Caco-2 (cell line): ENCODE data around the gene APOL4. TPM values are rescaled to one million over a fixed set of nuclear protein-coding genes. Genes with fewer than 3 reads are reported as not detected.

Experiments
- BruUV-seq: library from RNA; stranded (reverse); fragments of 400-500 nt; replicated peaks from 2 replicates; lab custom pipeline; 2021; lab: Mats Ljungman, UMichigan
- CTCF ChIA-PET: fragments of 300-600 bp; sonication (Branson Sonifier 250); formaldehyde crosslinking; loops from one replicate; lab custom pipeline; 2022; ENCODE audit warnings: antibody characterized with exemption; lab: Charles Lee
- POLR2A ChIA-PET: fragments of 300-600 bp; sonication (Branson Sonifier 250); formaldehyde crosslinking; loops from one replicate; lab custom pipeline; 2022; ENCODE audit warnings: antibody characterized with exemption; lab: Charles Lee
- DNase-seq, 2 experiments: peaks; one replicate each; pipeline versions ENCODE4 v3.0.0 to v3.0.0-alpha.2; 2020 to 2022
- H3K27me3 ChIP-seq: replicated peaks from 2 replicates; pipeline ENCODE4 v1.6.0; 2011; ENCODE audit warnings: low read length; ENCODE audit not compliant: control insufficient read depth, insufficient read depth
- H3K36me3 ChIP-seq: 2 replicates; pipeline ENCODE4 v1.5.1; 2011; ENCODE audit warnings: low read length; ENCODE audit not compliant: control insufficient read depth, insufficient read depth
- H3K4me1 ChIP-seq: fragments of 250-450 bp; sonication (Bioruptor Pico); 2 replicates; pipeline ENCODE4 v1.5.1; 2020; ENCODE audit warnings: mild to moderate bottlenecking
- H3K4me3 ChIP-seq: 2 replicates; pipeline ENCODE4 v1.5.1; 2011; ENCODE audit warnings: low read depth, mild to moderate bottlenecking, control low read depth, low read length
- H3K9me3 ChIP-seq: fragments of 250-450 bp; sonication (Bioruptor Pico); 2 replicates; pipeline ENCODE4 v1.5.1; 2020; ENCODE audit warnings: mild to moderate bottlenecking, moderate library complexity
- H3K27ac Mint-ChIP-seq: one replicate; pipeline ENCODE4 v1.8.0; 2022; ENCODE audit warnings: mixed read lengths; ENCODE audit not compliant: unreplicated experiment
- H3K27me3 Mint-ChIP-seq: one replicate; pipeline ENCODE4 v1.8.0; 2022; ENCODE audit warnings: mixed read lengths; ENCODE audit not compliant: insufficient read depth, unreplicated experiment
- H3K36me3 Mint-ChIP-seq: one replicate; pipeline ENCODE4 v1.8.0; 2022; ENCODE audit warnings: mild to moderate bottlenecking, mixed read lengths; ENCODE audit not compliant: insufficient read depth, unreplicated experiment
- H3K4me1 Mint-ChIP-seq: one replicate; pipeline ENCODE4 v1.8.0; 2022; ENCODE audit warnings: low read depth, mixed read lengths; ENCODE audit not compliant: unreplicated experiment
- H3K4me3 Mint-ChIP-seq: one replicate; pipeline ENCODE4 v1.8.0; 2022; ENCODE audit warnings: mild to moderate bottlenecking, moderate library complexity, mixed read lengths; ENCODE audit not compliant: unreplicated experiment
- H3K9me3 Mint-ChIP-seq: one replicate; pipeline ENCODE4 v1.8.0; 2022; ENCODE audit warnings: mixed read lengths; ENCODE audit not compliant: unreplicated experiment
- intact Hi-C: fragments of 100-400 bp; cut with micrococcal nuclease; formaldehyde crosslinking; loops from one replicate; pipeline ENCODE4 v1.10.0; 2022; ENCODE audit not compliant: unreplicated experiment
- total RNA-seq: library from RNA; stranded (reverse); gene quantifications from 2 replicates; pipeline ENCODE4 v1.2.3, GENCODE V29; 2022
- TF ChIP-seq, protein P1 (sequence below), 2 experiments: fragments of 200-600 bp in 1 of 2; IDR thresholded peaks; 1 replicate in 1 of 2; 2 replicates in 1 of 2; pipeline versions ENCODE4 v1.5.1 to v1.8.0; 2011 to 2022; ENCODE audit warnings: antibody characterized with exemption in 1 of 2, control low read depth in 1 of 2, inconsistent platforms in 1 of 2, low read depth in 1 of 2, low read length in 1 of 2, mild to moderate bottlenecking in 1 of 2, moderate library complexity in 1 of 2; ENCODE audit not compliant: insufficient read depth in 1 of 2, severe bottlenecking in 1 of 2, unreplicated experiment in 1 of 2

The APOL4 gene
- total RNA-seq, 1 experiment from 2014 or later: not detected

DNA sequence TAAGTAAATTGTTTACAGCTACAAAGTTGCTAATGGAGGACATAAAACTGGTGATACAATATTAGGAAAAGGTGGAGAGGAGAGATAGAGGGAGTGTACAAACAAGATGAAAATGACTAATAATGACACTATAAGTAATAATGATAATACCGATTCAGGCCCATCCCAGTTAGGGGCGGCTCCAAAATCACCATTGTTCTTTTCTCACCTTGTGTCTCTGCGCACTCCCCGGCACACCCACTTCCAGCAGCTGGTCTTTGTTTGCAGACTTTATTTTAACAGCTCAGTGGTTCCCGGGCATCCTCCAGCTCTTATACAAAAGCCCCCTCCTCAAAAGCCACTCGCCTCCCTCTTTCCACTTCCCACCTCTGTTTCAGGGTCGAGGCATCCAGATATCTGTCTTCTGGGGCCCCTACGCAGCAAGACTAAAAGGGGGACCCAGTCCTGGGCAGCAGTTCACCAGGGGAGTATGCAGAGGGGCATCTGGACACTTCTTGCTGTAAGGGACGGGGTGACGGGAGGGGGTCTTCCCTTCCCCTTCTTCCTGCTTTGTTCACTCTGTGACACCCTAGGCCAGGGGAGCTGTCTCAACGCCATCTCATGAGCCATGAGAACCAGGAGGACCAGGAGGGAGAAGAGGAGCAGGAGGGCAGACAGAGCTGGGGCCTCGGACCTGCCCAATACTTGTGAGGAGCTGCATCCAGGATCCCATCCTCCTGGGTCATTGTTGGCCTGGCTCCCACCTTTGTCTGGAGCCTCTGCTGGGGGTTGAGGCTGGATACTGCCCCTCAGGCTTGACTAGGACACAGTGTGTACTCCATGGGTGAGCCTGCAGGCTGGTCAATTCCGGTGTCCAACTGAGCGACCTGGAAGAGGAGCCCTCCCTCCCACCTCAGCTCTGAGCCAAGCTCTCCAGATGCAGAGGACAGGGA lies 35.0 kb upstream of the APOL4 start:
- Histone ChIP-seq H3K27me3 (no peaks in the 10 kb centered on the region), H3K36me3 (no peaks in the 10 kb centered on the region), H3K4me1 (no peaks in the 10 kb centered on the region), H3K4me3 (no peak overlapping the region), H3K9me3 (no peaks in the 10 kb centered on the region)
- CTCF ChIA-PET: interaction anchor here (0.9 kb wide), 1 partner anchor 234 kb away, joined by 3 read pairs; no protein-coding TSS in a partner anchor
- no peaks in the 10 kb centered on the region for H3K27me3 Mint-ChIP-seq
- no peaks in the 10 kb centered on the region for H3K9me3 Mint-ChIP-seq
- POLR2A ChIA-PET: no interaction called here
- TF ChIP-seq, protein P1, sequence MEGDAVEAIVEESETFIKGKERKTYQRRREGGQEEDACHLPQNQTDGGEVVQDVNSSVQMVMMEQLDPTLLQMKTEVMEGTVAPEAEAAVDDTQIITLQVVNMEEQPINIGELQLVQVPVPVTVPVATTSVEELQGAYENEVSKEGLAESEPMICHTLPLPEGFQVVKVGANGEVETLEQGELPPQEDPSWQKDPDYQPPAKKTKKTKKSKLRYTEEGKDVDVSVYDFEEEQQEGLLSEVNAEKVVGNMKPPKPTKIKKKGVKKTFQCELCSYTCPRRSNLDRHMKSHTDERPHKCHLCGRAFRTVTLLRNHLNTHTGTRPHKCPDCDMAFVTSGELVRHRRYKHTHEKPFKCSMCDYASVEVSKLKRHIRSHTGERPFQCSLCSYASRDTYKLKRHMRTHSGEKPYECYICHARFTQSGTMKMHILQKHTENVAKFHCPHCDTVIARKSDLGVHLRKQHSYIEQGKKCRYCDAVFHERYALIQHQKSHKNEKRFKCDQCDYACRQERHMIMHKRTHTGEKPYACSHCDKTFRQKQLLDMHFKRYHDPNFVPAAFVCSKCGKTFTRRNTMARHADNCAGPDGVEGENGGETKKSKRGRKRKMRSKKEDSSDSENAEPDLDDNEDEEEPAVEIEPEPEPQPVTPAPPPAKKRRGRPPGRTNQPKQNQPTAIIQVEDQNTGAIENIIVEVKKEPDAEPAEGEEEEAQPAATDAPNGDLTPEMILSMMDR (IDR thresholded peaks at IDR 0.05; ENCODE audit: insufficient read depth in 1 of 2, low read depth in 1 of 2, low read length in 1 of 2, severe bottlenecking in 1 of 2, unreplicated experiment in 1 of 2): no peak
- H3K36me3 Mint-ChIP-seq: no peaks in the 10 kb centered on the region
- H3K4me3 Mint-ChIP-seq: no peak overlapping the region
- BruUV-seq: no TSS peak
- H3K27ac Mint-ChIP-seq: no peak overlapping the region
- DNase-seq: no peak
- peaks cover 14% of the 10 kb centered on the region for H3K4me1 Mint-ChIP-seq
- intact Hi-C loops: no loop called here

DNA sequence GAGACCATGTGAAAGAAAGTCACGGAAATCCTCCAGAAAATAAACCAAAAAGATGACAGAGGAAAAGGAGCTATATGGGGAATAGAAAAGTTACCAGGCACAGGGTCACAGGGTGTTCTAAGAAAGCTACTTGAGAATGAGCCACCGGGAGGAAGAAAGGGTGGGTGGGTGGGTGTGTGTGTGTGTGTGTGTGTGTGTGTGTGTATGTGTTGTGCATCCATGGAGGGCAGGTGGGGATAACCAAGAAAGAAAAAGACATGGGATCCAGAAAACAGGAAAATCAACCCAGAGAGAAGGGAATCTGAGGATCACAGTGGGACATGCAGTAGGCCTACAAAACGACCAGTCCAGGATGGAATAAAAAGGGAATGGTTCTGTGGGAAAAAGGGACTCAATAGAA lies 34.0 kb upstream of the APOL4 start:
- no peaks in the 10 kb centered on the region for H3K9me3 ChIP-seq
- no peaks in the 10 kb centered on the region for H3K36me3 ChIP-seq
- TF ChIP-seq, protein P1 (IDR thresholded peaks at IDR 0.05; ENCODE audit: insufficient read depth in 1 of 2, low read depth in 1 of 2, low read length in 1 of 2, severe bottlenecking in 1 of 2, unreplicated experiment in 1 of 2): no peak
- Mint-ChIP-seq H3K9me3 (no peaks in the 10 kb centered on the region), H3K27me3 (no peaks in the 10 kb centered on the region), H3K36me3 (no peaks in the 10 kb centered on the region), H3K4me1 (peaks cover 14% of the 10 kb centered on the region), H3K4me3 (no peak overlapping the region), H3K27ac (no peak overlapping the region)
- no peaks in the 10 kb centered on the region for H3K27me3 ChIP-seq
- ChIA-PET POLR2A (no interaction called here), CTCF (no interaction called here)
- intact Hi-C loops: no loop called here
- no peak overlapping the region for H3K4me3 ChIP-seq
- no peak for DNase-seq
- H3K4me1 ChIP-seq: no peaks in the 10 kb centered on the region
- BruUV-seq: no TSS peak

DNA sequence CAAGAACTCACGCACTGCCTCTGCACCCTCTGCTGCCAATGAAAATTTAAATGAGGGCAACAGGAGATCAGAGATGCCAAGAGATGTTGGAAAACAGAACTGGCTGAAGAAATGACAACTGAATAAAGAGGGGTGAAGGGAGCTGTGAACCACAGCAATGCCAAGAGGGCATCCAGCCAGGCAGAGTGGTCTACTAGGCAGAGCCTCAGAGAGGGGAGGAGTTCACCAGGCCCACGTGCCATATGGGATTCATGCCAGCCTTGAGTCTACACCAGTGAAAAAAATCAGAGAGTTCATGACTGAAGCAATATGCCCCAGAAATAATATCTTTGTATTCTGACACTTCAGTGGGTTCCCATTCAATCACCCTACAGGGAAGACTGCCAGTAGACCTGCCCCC lies 33.3 kb upstream of the APOL4 start:
- H3K4me3 Mint-ChIP-seq: no peak overlapping the region
- intact Hi-C loops: no loop called here
- H3K4me1 ChIP-seq: no peaks in the 10 kb centered on the region
- no peak for DNase-seq
- H3K27me3 Mint-ChIP-seq: no peaks in the 10 kb centered on the region
- no peak overlapping the region for H3K4me3 ChIP-seq
- no peaks in the 10 kb centered on the region for H3K36me3 Mint-ChIP-seq
- no peaks in the 10 kb centered on the region for H3K9me3 ChIP-seq
- POLR2A ChIA-PET: no interaction called here
- TF ChIP-seq, protein P1 (IDR thresholded peaks at IDR 0.05; ENCODE audit: insufficient read depth in 1 of 2, low read depth in 1 of 2, low read length in 1 of 2, severe bottlenecking in 1 of 2, unreplicated experiment in 1 of 2): no peak
- no peaks in the 10 kb centered on the region for H3K9me3 Mint-ChIP-seq
- CTCF ChIA-PET: no interaction called here
- H3K27ac Mint-ChIP-seq: no peak overlapping the region
- H3K36me3 ChIP-seq: no peaks in the 10 kb centered on the region
- no TSS peak for BruUV-seq
- peaks cover 11% of the 10 kb centered on the region for H3K4me1 Mint-ChIP-seq
- no peaks in the 10 kb centered on the region for H3K27me3 ChIP-seq
